K562 (cell line): Measurements from ENCODE around the gene TREH. TPM values are rescaled to one million over a fixed set of nuclear protein-coding genes. Genes with fewer than 3 reads are reported as not detected.

Experiments
- CTBP1 ChIP-seq: fragments of 450-650 bp; IDR thresholded peaks from 2 replicates; pipeline ENCODE4 v1.6.1; 2016; ENCODE audit warnings: borderline replicate concordance
- HDAC3 ChIP-seq: fragments of 450-650 bp; IDR thresholded peaks from 2 replicates; pipeline ENCODE4 v1.6.1; 2018; ENCODE audit warnings: borderline replicate concordance, mild to moderate bottlenecking, moderate library complexity; ENCODE audit not compliant: partially characterized antibody
- HNRNPK ChIP-seq: fragments of 200-400 bp; formaldehyde crosslinking; IDR thresholded peaks from one replicate; pipeline ENCODE4 v1.6.1; 2018; ENCODE audit warnings: mild to moderate bottlenecking, low read depth, low read length; ENCODE audit not compliant: poor library complexity, severe bottlenecking
- JUND ChIP-seq, 2 experiments: IDR thresholded peaks; 2 replicates in 1 of 2; 3 replicates in 1 of 2; pipeline ENCODE4 v1.6.1; 2011; ENCODE audit warnings: borderline replicate concordance in 2 of 2, low read depth in 2 of 2, low read length in 2 of 2, improper control_type of control experiment in 1 of 2, missing biosample characterization in 1 of 2, missing genetic modification characterization in 1 of 2, missing genetic modification reagents in 1 of 2
- KAT8 ChIP-seq: fragments of 450-650 bp; IDR thresholded peaks from 2 replicates; pipeline ENCODE4 v1.6.1; 2016; ENCODE audit warnings: low read depth, mild to moderate bottlenecking
- KDM1A ChIP-seq, 2 experiments: fragments of 450-650 bp; IDR thresholded peaks; 2 replicates each; pipeline ENCODE4 v1.6.1; 2016; ENCODE audit warnings: mild to moderate bottlenecking in 2 of 2
- MCM2 ChIP-seq: fragments of 450-650 bp; IDR thresholded peaks from 2 replicates; pipeline ENCODE4 v1.6.1; 2017; ENCODE audit warnings: low read depth, mild to moderate bottlenecking
- PHF21A ChIP-seq: fragments of 450-650 bp; IDR thresholded peaks from 2 replicates; pipeline ENCODE4 v1.6.1; 2017; ENCODE audit warnings: low read depth, borderline replicate concordance
- PHTF2 ChIP-seq: fragments of 250-450 bp; sonication (Bioruptor Pico); IDR thresholded peaks from 2 replicates; pipeline ENCODE4 v1.5.0; 2021; ENCODE audit warnings: mild to moderate bottlenecking
- POLR3A ChIP-seq: IDR thresholded peaks from 2 replicates; pipeline ENCODE4 v1.6.1; 2011; ENCODE audit warnings: borderline replicate concordance, mild to moderate bottlenecking, moderate library complexity; ENCODE audit not compliant: insufficient read length, insufficient read depth; ENCODE audit errors: extremely low read depth
- SRF ChIP-seq, 2 experiments: fragments of 250-450, 450-650 bp in 1 of 2; sonication (Bioruptor Pico) in 1 of 2; sonication (generic) in 1 of 2; formaldehyde crosslinking; IDR thresholded peaks; 2 replicates each; pipeline versions ENCODE4 v1.5.0 to v1.5.1; 2020 to 2022; ENCODE audit warnings: mild to moderate bottlenecking in 1 of 2, missing genetic modification reagents in 1 of 2
- THAP7 ChIP-seq: fragments of 250-450 bp; sonication (Bioruptor Pico); IDR thresholded peaks from 2 replicates; pipeline ENCODE4 v1.5.0; 2021
- ZNF134 ChIP-seq: fragments of 250-450 bp; sonication (Bioruptor Pico); conservative IDR thresholded peaks from 2 replicates; pipeline ENCODE4 v1.4.0; 2020
- ZNF224 ChIP-seq: sonication (generic); formaldehyde crosslinking; IDR thresholded peaks from 2 replicates; pipeline ENCODE4 v1.8.0; 2022; ENCODE audit warnings: mild to moderate bottlenecking, missing genetic modification reagents
- ZNF324 ChIP-seq: fragments of 250-450 bp; sonication (Bioruptor Pico); IDR thresholded peaks from 2 replicates; pipeline ENCODE4 v1.4.0; 2020; ENCODE audit warnings: mild to moderate bottlenecking
- polyA plus RNA-seq, 8 experiments: library from polyadenylated mRNA; depleted of rRNA in 4 of 8; stranded (reverse) in 5 of 8; unstranded in 3 of 8; fragments of >200 nt; fragmentation: Nextera tagmentation in 2 of 8; fragmentation: Illumina TruSeq in 1 of 8; extraction: Ambion mirVana in 2 of 8; extraction: Trizol in 1 of 8; gene quantifications; 2 replicates each; pipeline versions ENCODE4 v1.2.1 to v1.2.3, GENCODE V29; 2011 to 2014; ENCODE audit warnings: inconsistent platforms in 1 of 8, missing spikeins in 1 of 8
- total RNA-seq, 7 experiments: library from RNA; depleted of rRNA in 6 of 7; stranded (reverse); fragments of >200 nt in 6 of 7; fragmentation: Illumina TruSeq in 2 of 7; extraction: Trizol in 2 of 7; gene quantifications; 2 replicates each; pipeline versions ENCODE4 v1.2.1 to v1.2.3, GENCODE V29; 2011 to 2021; ENCODE audit warnings: low replicate concordance in 1 of 7
- TF ChIP-seq, protein P1 (sequence below): sonication (generic); formaldehyde crosslinking; IDR thresholded peaks from 2 replicates; pipeline ENCODE4 v1.8.0; 2023; ENCODE audit warnings: mild to moderate bottlenecking, missing genetic modification reagents
- TF ChIP-seq, protein P2 (sequence below): sonication (generic); formaldehyde crosslinking; IDR thresholded peaks from 2 replicates; pipeline ENCODE4 v1.8.0; 2022; ENCODE audit warnings: mild to moderate bottlenecking, missing genetic modification reagents, borderline replicate concordance
- TF ChIP-seq, protein P3 (sequence below): fragments of 450-650 bp; formaldehyde crosslinking; IDR thresholded peaks from 2 replicates; pipeline ENCODE4 v1.4.0; 2020; ENCODE audit warnings: mild to moderate bottlenecking, moderate library complexity

Gene TREH
- total and polyA plus RNA-seq, 9 of the 15 experiments (the other 6 are each of a cell fraction or from before 2014, with no cell fraction given) = 0.09 to 0.20 (median 0.11) TPM; not detected in 6

DNA sequence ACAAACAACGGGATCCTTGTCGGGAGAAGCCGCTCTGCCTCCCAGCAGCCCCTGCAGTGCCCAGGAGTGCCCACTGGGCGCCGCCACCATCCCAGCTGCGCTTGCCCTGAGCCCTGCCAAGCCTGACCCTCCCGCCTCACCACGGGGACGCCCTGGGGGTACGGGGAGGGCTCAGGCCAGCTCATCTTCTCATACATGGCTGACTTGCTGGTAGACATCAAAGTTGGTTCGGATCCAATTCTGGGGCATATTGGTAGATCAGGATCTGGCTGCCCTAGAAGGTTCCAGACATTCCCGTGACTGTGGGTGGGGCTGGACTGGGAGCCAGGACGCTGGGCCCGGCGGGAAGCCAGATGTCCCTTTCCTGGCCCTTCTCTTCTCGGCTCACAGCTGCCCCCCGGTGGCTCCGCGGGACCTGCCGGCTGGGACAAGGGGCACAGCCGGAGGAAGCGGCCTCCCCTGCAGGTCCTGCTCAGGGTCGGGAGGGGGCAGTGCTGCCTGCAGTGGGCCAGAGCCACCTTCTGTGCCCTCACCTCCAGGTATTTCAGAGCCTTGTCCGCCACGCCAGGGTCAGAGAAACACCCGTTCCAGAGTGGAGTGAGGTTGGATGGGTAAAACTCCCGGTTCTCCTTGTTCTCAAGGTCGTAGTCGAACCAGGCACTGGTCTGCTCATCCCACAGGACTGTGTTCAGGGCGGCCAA, 10.6 kb upstream of the TREH start (continued):
- TF ChIP-seq, protein P1, sequence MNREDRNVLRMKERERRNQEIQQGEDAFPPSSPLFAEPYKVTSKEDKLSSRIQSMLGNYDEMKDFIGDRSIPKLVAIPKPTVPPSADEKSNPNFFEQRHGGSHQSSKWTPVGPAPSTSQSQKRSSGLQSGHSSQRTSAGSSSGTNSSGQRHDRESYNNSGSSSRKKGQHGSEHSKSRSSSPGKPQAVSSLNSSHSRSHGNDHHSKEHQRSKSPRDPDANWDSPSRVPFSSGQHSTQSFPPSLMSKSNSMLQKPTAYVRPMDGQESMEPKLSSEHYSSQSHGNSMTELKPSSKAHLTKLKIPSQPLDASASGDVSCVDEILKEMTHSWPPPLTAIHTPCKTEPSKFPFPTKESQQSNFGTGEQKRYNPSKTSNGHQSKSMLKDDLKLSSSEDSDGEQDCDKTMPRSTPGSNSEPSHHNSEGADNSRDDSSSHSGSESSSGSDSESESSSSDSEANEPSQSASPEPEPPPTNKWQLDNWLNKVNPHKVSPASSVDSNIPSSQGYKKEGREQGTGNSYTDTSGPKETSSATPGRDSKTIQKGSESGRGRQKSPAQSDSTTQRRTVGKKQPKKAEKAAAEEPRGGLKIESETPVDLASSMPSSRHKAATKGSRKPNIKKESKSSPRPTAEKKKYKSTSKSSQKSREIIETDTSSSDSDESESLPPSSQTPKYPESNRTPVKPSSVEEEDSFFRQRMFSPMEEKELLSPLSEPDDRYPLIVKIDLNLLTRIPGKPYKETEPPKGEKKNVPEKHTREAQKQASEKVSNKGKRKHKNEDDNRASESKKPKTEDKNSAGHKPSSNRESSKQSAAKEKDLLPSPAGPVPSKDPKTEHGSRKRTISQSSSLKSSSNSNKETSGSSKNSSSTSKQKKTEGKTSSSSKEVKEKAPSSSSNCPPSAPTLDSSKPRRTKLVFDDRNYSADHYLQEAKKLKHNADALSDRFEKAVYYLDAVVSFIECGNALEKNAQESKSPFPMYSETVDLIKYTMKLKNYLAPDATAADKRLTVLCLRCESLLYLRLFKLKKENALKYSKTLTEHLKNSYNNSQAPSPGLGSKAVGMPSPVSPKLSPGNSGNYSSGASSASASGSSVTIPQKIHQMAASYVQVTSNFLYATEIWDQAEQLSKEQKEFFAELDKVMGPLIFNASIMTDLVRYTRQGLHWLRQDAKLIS (CRISPR knock-in tag) = no peak
- TF ChIP-seq PHF21A (no peak), KDM1A (IDR thresholded peaks at IDR 0.05) (no peak), POLR3A (no peak), PHTF2 (CRISPR knock-in tag) (no peak), MCM2 (no peak), ZNF224 (CRISPR knock-in tag) (no peak), KAT8 (no peak), HNRNPK (no peak), JUND (IDR thresholded peaks at IDR 0.05; ENCODE audit: borderline replicate concordance, low read depth, low read length) (peak; percentile 64), JUND (tag; IDR thresholded peaks at IDR 0.05; ENCODE audit: borderline replicate concordance, low read depth, low read length) (peak; percentile 18; the same call in 1 of the 3 replicates), ZNF324 (no peak), THAP7 (CRISPR knock-in tag) (no peak), CTBP1 (peak; percentile 86), ZNF134 (CRISPR knock-in tag) (no peak), HDAC3 (no peak), SRF (CRISPR knock-in tag; IDR thresholded peaks at IDR 0.05) (peak in 1 of 2 experiments; percentile 13; a peak in 1 of 4 replicates)
- TF ChIP-seq, protein P2, sequence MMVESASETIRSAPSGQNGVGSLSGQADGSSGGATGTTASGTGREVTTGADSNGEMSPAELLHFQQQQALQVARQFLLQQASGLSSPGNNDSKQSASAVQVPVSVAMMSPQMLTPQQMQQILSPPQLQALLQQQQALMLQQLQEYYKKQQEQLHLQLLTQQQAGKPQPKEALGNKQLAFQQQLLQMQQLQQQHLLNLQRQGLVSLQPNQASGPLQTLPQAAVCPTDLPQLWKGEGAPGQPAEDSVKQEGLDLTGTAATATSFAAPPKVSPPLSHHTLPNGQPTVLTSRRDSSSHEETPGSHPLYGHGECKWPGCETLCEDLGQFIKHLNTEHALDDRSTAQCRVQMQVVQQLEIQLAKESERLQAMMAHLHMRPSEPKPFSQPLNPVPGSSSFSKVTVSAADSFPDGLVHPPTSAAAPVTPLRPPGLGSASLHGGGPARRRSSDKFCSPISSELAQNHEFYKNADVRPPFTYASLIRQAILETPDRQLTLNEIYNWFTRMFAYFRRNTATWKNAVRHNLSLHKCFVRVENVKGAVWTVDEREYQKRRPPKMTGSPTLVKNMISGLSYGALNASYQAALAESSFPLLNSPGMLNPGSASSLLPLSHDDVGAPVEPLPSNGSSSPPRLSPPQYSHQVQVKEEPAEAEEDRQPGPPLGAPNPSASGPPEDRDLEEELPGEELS = no peak
- TF ChIP-seq, protein P3, sequence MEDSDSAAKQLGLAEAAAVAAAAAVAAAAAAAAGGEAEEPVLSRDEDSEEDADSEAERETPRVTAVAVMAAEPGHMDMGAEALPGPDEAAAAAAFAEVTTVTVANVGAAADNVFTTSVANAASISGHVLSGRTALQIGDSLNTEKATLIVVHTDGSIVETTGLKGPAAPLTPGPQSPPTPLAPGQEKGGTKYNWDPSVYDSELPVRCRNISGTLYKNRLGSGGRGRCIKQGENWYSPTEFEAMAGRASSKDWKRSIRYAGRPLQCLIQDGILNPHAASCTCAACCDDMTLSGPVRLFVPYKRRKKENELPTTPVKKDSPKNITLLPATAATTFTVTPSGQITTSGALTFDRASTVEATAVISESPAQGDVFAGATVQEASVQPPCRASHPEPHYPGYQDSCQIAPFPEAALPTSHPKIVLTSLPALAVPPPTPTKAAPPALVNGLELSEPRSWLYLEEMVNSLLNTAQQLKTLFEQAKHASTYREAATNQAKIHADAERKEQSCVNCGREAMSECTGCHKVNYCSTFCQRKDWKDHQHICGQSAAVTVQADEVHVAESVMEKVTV (CRISPR knock-in tag) = peak; percentile 80
